ENCODE data around the gene NDUFAF2. TPM values are rescaled to one million over a fixed set of nuclear protein-coding genes. Genes with fewer than 3 reads are reported as not detected.

Gene NDUFAF2
- total and polyA plus RNA-seq, 2 experiments from 2014 or later = 31.6 to 155 TPM

GRCh38 chr5:61180886-61181285 lies 235.9 kb downstream of the NDUFAF2 start:
- Mint-ChIP-seq H3K36me3 (ENCODE audit: low read depth) (no peaks in the 10 kb centered on the region), H3K27ac (no peak overlapping the region), H3K4me1 (no peaks in the 10 kb centered on the region), H3K27me3 (ENCODE audit: insufficient read depth, low read depth, poor library complexity) (no peaks in the 10 kb centered on the region), H3K4me3 (no peak overlapping the region), H3K9me3 (no peaks in the 10 kb centered on the region; the same call in 2 of the 3 replicates)
- DNase-seq (ENCODE audit: low spot score) = no peak
- ATAC-seq = no peak
- Histone ChIP-seq H3K4me2 (no peak overlapping the region), H3K36me3 (ENCODE audit: insufficient read depth) (no peaks in the 10 kb centered on the region), H3K4me3 (no peak overlapping the region), H4K20me1 (replicated peaks; ENCODE audit: insufficient read depth) (no peaks in the 10 kb centered on the region), H2AFZ (no peak overlapping the region), H3K79me2 (replicated peaks; ENCODE audit: insufficient read depth) (no peaks in the 10 kb centered on the region), H3K9me2 (ENCODE audit: insufficient read depth) (no peaks in the 10 kb centered on the region), H3K4me1 (ENCODE audit: insufficient read depth) (no peaks in the 10 kb centered on the region), H3K27me3 (ENCODE audit: insufficient read depth) (no peaks in the 10 kb centered on the region), H3K27ac (ENCODE audit: low read depth) (no peak overlapping the region), H3F3A (replicated peaks; ENCODE audit: low read depth) (no peaks in the 10 kb centered on the region)
- TF ChIP-seq ZNF331 (CRISPR knock-in tag; IDR thresholded peaks at IDR 0.05; ENCODE audit: low read depth) (no peak), EZH2 (IDR thresholded peaks at IDR 0.05; ENCODE audit: low read depth, unreplicated experiment) (no peak), POLR2AphosphoS5 (IDR thresholded peaks at IDR 0.05; ENCODE audit: low read depth) (no peak), ZNF114 (CRISPR knock-in tag; IDR thresholded peaks at IDR 0.05) (no peak), CTCF (conservative IDR thresholded peaks at IDR 0.05; ENCODE audit: low read depth in 2 of 2) (no peak), EZH2phosphoT487 (IDR thresholded peaks at IDR 0.05; ENCODE audit: unreplicated experiment) (no peak), STAT1 (IDR thresholded peaks at IDR 0.05; ENCODE audit: unreplicated experiment) (no peak), ZNF462 (CRISPR knock-in tag; IDR thresholded peaks at IDR 0.05) (no peak), JUNB (IDR thresholded peaks at IDR 0.05; ENCODE audit: unreplicated experiment) (no peak), ETS1 (IDR thresholded peaks at IDR 0.05) (no peak), NANOG (IDR thresholded peaks at IDR 0.05; ENCODE audit: borderline replicate concordance) (no peak), REST (IDR thresholded peaks at IDR 0.05; ENCODE audit: unreplicated experiment) (no peak), CREB1 (CRISPR knock-in tag; IDR thresholded peaks at IDR 0.05; ENCODE audit: low read depth) (no peak)

Measured in GM23338 (cell line).